ENCODE results near the gene FBXL7. TPM values are rescaled to one million over a fixed set of nuclear protein-coding genes. Genes with fewer than 3 reads are reported as not detected.

The FBXL7 gene
- total RNA-seq, 4 donors from 2014 or later, result 1.9 to 5.9 (median 3.0) TPM

- DNase-seq (ENCODE audit: low spot score in 2 of 2), result no peak
- 88% methylated on average over 4 of the region's 4 CpGs for WGBS
- no peaks in the 10 kb centered on the region for H3K36me3 ChIP-seq
- no peaks in the 10 kb centered on the region for H3K4me1 ChIP-seq
- H3K27me3 ChIP-seq, result no peaks in the 10 kb centered on the region
- TF ChIP-seq POLR2AphosphoS5 (IDR thresholded peaks at IDR 0.05) (no peak), EP300 (IDR thresholded peaks at IDR 0.05) (no peak), POLR2A (IDR thresholded peaks at IDR 0.05) (no peak), CTCF (IDR thresholded peaks at IDR 0.05) (no peak)
- peaks cover 3% of the 10 kb centered on the region for H3K9me3 ChIP-seq
- H3K4me3 ChIP-seq, result no peak overlapping the region
- H3K27ac ChIP-seq, result no peak overlapping the region
These were observed 134.8 kb downstream of the FBXL7 start for GRCh38 chr5:15634591-15635288.

GRCh38 chr5:15635289-15635616 lies 135.3 kb downstream of the FBXL7 start:
- no peak for TF ChIP-seq EP300 (IDR thresholded peaks at IDR 0.05)
- TF ChIP-seq POLR2A (IDR thresholded peaks at IDR 0.05), result no peak
- no peak for TF ChIP-seq POLR2AphosphoS5 (IDR thresholded peaks at IDR 0.05)
- TF ChIP-seq CTCF (IDR thresholded peaks at IDR 0.05), result no peak
- no peak for DNase-seq (ENCODE audit: low spot score in 2 of 2)
- Histone ChIP-seq H3K4me1 (no peaks in the 10 kb centered on the region), H3K27me3 (no peaks in the 10 kb centered on the region), H3K9me3 (peaks cover 3% of the 10 kb centered on the region), H3K4me3 (no peak overlapping the region), H3K36me3 (no peaks in the 10 kb centered on the region), H3K27ac (no peak overlapping the region)
- WGBS, result 100% methylated on average over 1 of the region's 1 CpG

- Histone ChIP-seq H3K27ac (no peak overlapping the region), H3K27me3 (no peaks in the 10 kb centered on the region), H3K36me3 (no peaks in the 10 kb centered on the region), H3K4me1 (no peaks in the 10 kb centered on the region), H3K4me3 (no peak overlapping the region), H3K9me3 (peaks cover 3% of the 10 kb centered on the region)
- TF ChIP-seq POLR2AphosphoS5 (IDR thresholded peaks at IDR 0.05), result no peak
- no peak for TF ChIP-seq EP300 (IDR thresholded peaks at IDR 0.05)
- no peak for TF ChIP-seq POLR2A (IDR thresholded peaks at IDR 0.05)
- TF ChIP-seq CTCF (IDR thresholded peaks at IDR 0.05), result no peak
- 88% methylated on average over 1 of the region's 1 CpG for WGBS
- no peak for DNase-seq (ENCODE audit: low spot score in 2 of 2)
These were observed 137.4 kb downstream of the FBXL7 start for GRCh38 chr5:15637345-15637744.

- Histone ChIP-seq H3K4me3 (no peak overlapping the region), H3K9me3 (peaks cover 3% of the 10 kb centered on the region), H3K4me1 (no peaks in the 10 kb centered on the region), H3K27me3 (no peaks in the 10 kb centered on the region), H3K27ac (no peak overlapping the region), H3K36me3 (no peaks in the 10 kb centered on the region)
- TF ChIP-seq POLR2A (IDR thresholded peaks at IDR 0.05) (no peak), POLR2AphosphoS5 (IDR thresholded peaks at IDR 0.05) (no peak), EP300 (IDR thresholded peaks at IDR 0.05) (no peak), CTCF (IDR thresholded peaks at IDR 0.05) (no peak)
- 89% methylated on average over 2 of the region's 2 CpGs for WGBS
- no peak for DNase-seq (ENCODE audit: low spot score in 2 of 2)
These were observed 137.9 kb downstream of the FBXL7 start for GRCh38 chr5:15637886-15638285.

GRCh38 chr5:15638296-15638695 lies 138.3 kb downstream of the FBXL7 start:
- Histone ChIP-seq H3K27ac (no peak overlapping the region), H3K27me3 (no peaks in the 10 kb centered on the region), H3K4me3 (no peak overlapping the region), H3K36me3 (no peaks in the 10 kb centered on the region), H3K9me3 (peaks cover 3% of the 10 kb centered on the region), H3K4me1 (no peaks in the 10 kb centered on the region)
- no peak for DNase-seq (ENCODE audit: low spot score in 2 of 2)
- no peak for TF ChIP-seq CTCF (IDR thresholded peaks at IDR 0.05)
- TF ChIP-seq POLR2AphosphoS5 (IDR thresholded peaks at IDR 0.05), result no peak
- no peak for TF ChIP-seq EP300 (IDR thresholded peaks at IDR 0.05)
- no peak for TF ChIP-seq POLR2A (IDR thresholded peaks at IDR 0.05)
- 91% methylated on average over 6 of the region's 6 CpGs for WGBS

Measured in suprapubic skin (tissue), 4 donors.